ENCODE data around the gene DPYD. TPM values are rescaled to one million over a fixed set of nuclear protein-coding genes. Genes with fewer than 3 reads are reported as not detected.

Gene DPYD
- total RNA-seq, 1 experiment from 2014 or later = 0.46 TPM

DNA sequence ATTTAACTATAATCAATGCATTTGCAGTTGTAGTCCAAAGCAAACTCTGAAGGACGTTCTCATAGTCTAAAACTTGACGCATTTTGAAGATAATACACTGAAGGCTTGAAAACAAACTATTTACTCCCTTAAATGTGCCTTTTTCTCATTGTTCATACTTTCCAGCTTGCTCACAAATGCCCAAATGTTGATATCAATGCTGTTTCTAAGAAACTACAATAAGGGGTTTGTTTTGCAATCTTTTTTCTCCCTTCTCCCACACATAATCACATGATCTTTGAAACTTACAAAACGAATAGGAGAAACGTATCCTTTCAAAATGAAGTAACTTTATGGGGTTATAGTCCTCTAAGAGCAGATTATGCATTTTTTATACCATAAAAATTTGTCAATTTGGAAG lies 508.7 kb downstream of the DPYD start (continued):
- TF ChIP-seq, protein P1, sequence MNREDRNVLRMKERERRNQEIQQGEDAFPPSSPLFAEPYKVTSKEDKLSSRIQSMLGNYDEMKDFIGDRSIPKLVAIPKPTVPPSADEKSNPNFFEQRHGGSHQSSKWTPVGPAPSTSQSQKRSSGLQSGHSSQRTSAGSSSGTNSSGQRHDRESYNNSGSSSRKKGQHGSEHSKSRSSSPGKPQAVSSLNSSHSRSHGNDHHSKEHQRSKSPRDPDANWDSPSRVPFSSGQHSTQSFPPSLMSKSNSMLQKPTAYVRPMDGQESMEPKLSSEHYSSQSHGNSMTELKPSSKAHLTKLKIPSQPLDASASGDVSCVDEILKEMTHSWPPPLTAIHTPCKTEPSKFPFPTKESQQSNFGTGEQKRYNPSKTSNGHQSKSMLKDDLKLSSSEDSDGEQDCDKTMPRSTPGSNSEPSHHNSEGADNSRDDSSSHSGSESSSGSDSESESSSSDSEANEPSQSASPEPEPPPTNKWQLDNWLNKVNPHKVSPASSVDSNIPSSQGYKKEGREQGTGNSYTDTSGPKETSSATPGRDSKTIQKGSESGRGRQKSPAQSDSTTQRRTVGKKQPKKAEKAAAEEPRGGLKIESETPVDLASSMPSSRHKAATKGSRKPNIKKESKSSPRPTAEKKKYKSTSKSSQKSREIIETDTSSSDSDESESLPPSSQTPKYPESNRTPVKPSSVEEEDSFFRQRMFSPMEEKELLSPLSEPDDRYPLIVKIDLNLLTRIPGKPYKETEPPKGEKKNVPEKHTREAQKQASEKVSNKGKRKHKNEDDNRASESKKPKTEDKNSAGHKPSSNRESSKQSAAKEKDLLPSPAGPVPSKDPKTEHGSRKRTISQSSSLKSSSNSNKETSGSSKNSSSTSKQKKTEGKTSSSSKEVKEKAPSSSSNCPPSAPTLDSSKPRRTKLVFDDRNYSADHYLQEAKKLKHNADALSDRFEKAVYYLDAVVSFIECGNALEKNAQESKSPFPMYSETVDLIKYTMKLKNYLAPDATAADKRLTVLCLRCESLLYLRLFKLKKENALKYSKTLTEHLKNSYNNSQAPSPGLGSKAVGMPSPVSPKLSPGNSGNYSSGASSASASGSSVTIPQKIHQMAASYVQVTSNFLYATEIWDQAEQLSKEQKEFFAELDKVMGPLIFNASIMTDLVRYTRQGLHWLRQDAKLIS (CRISPR knock-in tag; IDR thresholded peaks at IDR 0.05; ENCODE audit: borderline replicate concordance) = no peak
- TF ChIP-seq IRF1 (CRISPR knock-in tag; IDR thresholded peaks at IDR 0.05) = no peak
- no peak for TF ChIP-seq SP1 (CRISPR knock-in tag; conservative IDR thresholded peaks at IDR 0.05)
- TF ChIP-seq, protein P2, sequence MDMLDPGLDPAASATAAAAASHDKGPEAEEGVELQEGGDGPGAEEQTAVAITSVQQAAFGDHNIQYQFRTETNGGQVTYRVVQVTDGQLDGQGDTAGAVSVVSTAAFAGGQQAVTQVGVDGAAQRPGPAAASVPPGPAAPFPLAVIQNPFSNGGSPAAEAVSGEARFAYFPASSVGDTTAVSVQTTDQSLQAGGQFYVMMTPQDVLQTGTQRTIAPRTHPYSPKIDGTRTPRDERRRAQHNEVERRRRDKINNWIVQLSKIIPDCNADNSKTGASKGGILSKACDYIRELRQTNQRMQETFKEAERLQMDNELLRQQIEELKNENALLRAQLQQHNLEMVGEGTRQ (CRISPR knock-in tag; IDR thresholded peaks at IDR 0.05) = no peak
- TF ChIP-seq TCF7 (CRISPR knock-in tag; IDR thresholded peaks at IDR 0.05; ENCODE audit: low read depth) = no peak
- no peak for TF ChIP-seq IRF2 (CRISPR knock-in tag; IDR thresholded peaks at IDR 0.05; ENCODE audit: borderline replicate concordance, low read depth)
- TF ChIP-seq FOXK1 (CRISPR knock-in tag; IDR thresholded peaks at IDR 0.05) = no peak
- TF ChIP-seq EMX1 (CRISPR knock-in tag; IDR thresholded peaks at IDR 0.05) = no peak

DNA sequence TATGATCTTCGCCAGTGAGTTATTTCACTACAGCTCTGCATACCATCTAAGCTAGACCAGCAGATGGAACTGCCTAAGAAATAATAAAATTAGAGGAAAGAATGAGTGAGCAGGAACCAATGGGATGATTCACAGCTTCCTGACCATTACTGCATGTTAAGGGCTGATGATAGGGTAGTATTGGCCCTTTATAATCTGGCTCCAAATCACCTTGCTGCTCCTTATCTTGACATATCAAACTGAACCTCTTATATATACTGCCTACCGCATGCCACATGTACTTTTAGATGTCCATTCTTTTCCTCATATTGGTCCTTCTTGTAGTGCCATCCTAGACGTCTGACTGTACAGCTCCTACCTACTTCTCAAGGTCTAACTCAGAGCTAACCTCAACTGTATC lies 524.4 kb downstream of the DPYD start:
- Mint-ChIP-seq H3K4me3 (no peak overlapping the region), H3K4me1 (no peaks in the 10 kb centered on the region), H3K36me3 (no peaks in the 10 kb centered on the region), H3K27me3 (ENCODE audit: low read depth) (no peaks in the 10 kb centered on the region; the same call in 1 of the 2 replicates), H3K9me3 (no peaks in the 10 kb centered on the region; the same call in 1 of the 2 replicates), H3K27ac (no peak overlapping the region)
- TF ChIP-seq HMGA2 (CRISPR knock-in tag; IDR thresholded peaks at IDR 0.05) = no peak
- TF ChIP-seq ZNF263 (CRISPR knock-in tag; IDR thresholded peaks at IDR 0.05; ENCODE audit: low read depth) = no peak
- TF ChIP-seq, protein P3, sequence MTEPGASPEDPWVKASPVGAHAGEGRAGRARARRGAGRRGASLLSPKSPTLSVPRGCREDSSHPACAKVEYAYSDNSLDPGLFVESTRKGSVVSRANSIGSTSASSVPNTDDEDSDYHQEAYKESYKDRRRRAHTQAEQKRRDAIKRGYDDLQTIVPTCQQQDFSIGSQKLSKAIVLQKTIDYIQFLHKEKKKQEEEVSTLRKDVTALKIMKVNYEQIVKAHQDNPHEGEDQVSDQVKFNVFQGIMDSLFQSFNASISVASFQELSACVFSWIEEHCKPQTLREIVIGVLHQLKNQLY (CRISPR knock-in tag; IDR thresholded peaks at IDR 0.05) = no peak
- TF ChIP-seq, protein P4, sequence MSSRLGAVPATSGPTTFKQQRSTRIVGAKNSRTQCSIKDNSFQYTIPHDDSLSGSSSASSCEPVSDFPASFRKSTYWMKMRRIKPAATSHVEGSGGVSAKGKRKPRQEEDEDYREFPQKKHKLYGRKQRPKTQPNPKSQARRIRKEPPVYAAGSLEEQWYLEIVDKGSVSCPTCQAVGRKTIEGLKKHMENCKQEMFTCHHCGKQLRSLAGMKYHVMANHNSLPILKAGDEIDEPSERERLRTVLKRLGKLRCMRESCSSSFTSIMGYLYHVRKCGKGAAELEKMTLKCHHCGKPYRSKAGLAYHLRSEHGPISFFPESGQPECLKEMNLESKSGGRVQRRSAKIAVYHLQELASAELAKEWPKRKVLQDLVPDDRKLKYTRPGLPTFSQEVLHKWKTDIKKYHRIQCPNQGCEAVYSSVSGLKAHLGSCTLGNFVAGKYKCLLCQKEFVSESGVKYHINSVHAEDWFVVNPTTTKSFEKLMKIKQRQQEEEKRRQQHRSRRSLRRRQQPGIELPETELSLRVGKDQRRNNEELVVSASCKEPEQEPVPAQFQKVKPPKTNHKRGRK (CRISPR knock-in tag; IDR thresholded peaks at IDR 0.05; ENCODE audit: borderline replicate concordance) = no peak
- no peak for TF ChIP-seq ZMAT4 (CRISPR knock-in tag; IDR thresholded peaks at IDR 0.05)
- TF ChIP-seq ATF1 (CRISPR knock-in tag; IDR thresholded peaks at IDR 0.05) = no peak
- DNase-seq (ENCODE audit: low spot score) = no peak
- no peak for ATAC-seq
- ChIA-PET POLR2A (no interaction called here), CTCF (no interaction called here)

- no peaks in the 10 kb centered on the region for H3K4me1 Mint-ChIP-seq
- ChIA-PET CTCF (no interaction called here), POLR2A (interaction anchor here (0.6 kb wide), 1 partner anchor 63 kb away, joined by 4 read pairs; no protein-coding TSS in a partner anchor)
- H3K27ac Mint-ChIP-seq = no peak overlapping the region
- ATAC-seq (no peak), DNase-seq (ENCODE audit: low spot score) (no peak)
- TF ChIP-seq E2F1 (CRISPR knock-in tag; IDR thresholded peaks at IDR 0.05) = no peak
- H3K9me3 Mint-ChIP-seq = no peaks in the 10 kb centered on the region; the same call in 1 of the 2 replicates
- H3K27me3 Mint-ChIP-seq (ENCODE audit: low read depth) = no peaks in the 10 kb centered on the region
- no peaks in the 10 kb centered on the region for H3K36me3 Mint-ChIP-seq
- H3K4me3 Mint-ChIP-seq = no peak overlapping the region
These were observed 528.1 kb downstream of the DPYD start for GRCh38 chr1:97392701-97393100.

All from WTC11 (cell line).